ENCODE measurements around the gene GYS2. TPM values are rescaled to one million over a fixed set of nuclear protein-coding genes. Genes with fewer than 3 reads are reported as not detected.

Gene GYS2
- total RNA-seq, 1 experiment from 2014 or later: not detected

DNA sequence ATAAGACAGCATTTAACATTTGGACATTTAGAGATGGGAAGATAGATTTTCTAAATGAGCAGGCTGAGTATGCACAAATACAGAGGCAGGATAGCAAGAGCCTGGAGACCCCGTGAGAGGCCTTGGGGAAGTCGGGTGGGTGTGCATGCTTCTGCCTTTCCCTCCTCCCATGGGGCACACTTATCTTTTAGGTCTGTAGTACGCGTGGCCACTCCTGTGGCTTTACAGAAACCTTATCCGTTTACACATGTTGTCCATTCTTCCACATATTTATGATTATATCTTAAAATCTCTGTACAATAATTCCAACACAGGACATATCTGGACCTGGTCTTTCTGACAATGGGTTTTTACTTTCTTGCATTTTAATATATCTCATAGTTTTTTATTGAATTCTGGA, 33.6 kb downstream of the GYS2 start:
- no peaks in the 10 kb centered on the region for H3K9me3 ChIP-seq (ENCODE audit: control insufficient read depth, insufficient read depth, low read depth, low read length)
- intact Hi-C loops (cut with micrococcal nuclease; ENCODE audit: unreplicated experiment) (no loop called here), in situ Hi-C loops (cut with HindIII; ENCODE audit: low pct_unique_long_range_greater_than_20kb, low sequenced_read_pairs) (no loop called here)
- no peak overlapping the region for H3K4me3 ChIP-seq (ENCODE audit: low read depth in 2 of 2, low read length in 2 of 2)
- POLR2A ChIA-PET: no interaction called here
- DNase-seq (ENCODE audit: low read depth, low spot score): no peak
- H3K36me3 ChIP-seq (ENCODE audit: control insufficient read depth, insufficient read depth, low read length): no peaks in the 10 kb centered on the region
- H3K4me1 ChIP-seq (ENCODE audit: control insufficient read depth, insufficient read depth, low read length): no peaks in the 10 kb centered on the region
- no peak for ATAC-seq
- H3K27me3 ChIP-seq (ENCODE audit: control insufficient read depth, insufficient read depth, low read length): no peaks in the 10 kb centered on the region
- BruUV-seq (replicated peaks): no TSS peak
- H3K27ac ChIP-seq (ENCODE audit: low read length): no peak overlapping the region
- TF ChIP-seq CTCF (IDR thresholded peaks at IDR 0.05): no peak
- no peak for TF ChIP-seq POLR2AphosphoS5 (IDR thresholded peaks at IDR 0.05; ENCODE audit: low read depth, low read length)
- TF ChIP-seq TCF7L2 (IDR thresholded peaks at IDR 0.05; ENCODE audit: low read depth, low read length): no peak
- no peak for TF ChIP-seq REST (IDR thresholded peaks at IDR 0.05; ENCODE audit: insufficient read depth in 1 of 2, low read depth in 2 of 2, low read length in 1 of 2)
- TF ChIP-seq SIN3A (IDR thresholded peaks at IDR 0.05; ENCODE audit: borderline replicate concordance, insufficient read depth, low read depth, low read length): no peak
- CTCF ChIA-PET: no interaction called here

DNA sequence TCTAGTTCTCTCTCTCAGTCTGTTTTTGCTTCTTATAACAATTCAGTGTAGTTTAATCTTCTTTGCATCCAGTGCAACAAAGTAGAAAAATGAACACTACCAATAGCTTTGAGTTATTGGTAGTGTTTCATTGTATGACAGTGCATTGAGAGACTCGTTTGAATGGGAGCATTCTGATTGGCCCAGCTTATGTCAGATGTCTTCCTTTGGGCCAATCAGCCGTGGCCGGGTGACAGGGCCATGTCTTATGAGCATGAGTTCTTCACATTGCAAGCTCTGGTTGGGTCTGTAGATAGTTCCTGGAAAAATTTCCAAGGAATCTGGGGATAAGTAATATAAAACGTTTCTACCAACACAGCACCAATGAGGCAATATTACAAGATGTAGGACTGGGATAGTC, 36.5 kb downstream of the GYS2 start:
- H3K9me3 ChIP-seq (ENCODE audit: control insufficient read depth, insufficient read depth, low read depth, low read length): no peaks in the 10 kb centered on the region
- H3K4me1 ChIP-seq (ENCODE audit: control insufficient read depth, insufficient read depth, low read length): no peaks in the 10 kb centered on the region
- in situ Hi-C loops (cut with HindIII; ENCODE audit: low pct_unique_long_range_greater_than_20kb, low sequenced_read_pairs) (no loop called here), intact Hi-C loops (cut with micrococcal nuclease; ENCODE audit: unreplicated experiment) (no loop called here)
- no peak for DNase-seq (ENCODE audit: low read depth, low spot score)
- H3K4me3 ChIP-seq (ENCODE audit: low read depth in 2 of 2, low read length in 2 of 2): no peak overlapping the region
- no peaks in the 10 kb centered on the region for H3K36me3 ChIP-seq (ENCODE audit: control insufficient read depth, insufficient read depth, low read length)
- no TSS peak for BruUV-seq (replicated peaks)
- H3K27ac ChIP-seq (ENCODE audit: low read length): no peak overlapping the region
- POLR2A ChIA-PET: no interaction called here
- ATAC-seq: no peak
- CTCF ChIA-PET: no interaction called here
- H3K27me3 ChIP-seq (ENCODE audit: control insufficient read depth, insufficient read depth, low read length): no peaks in the 10 kb centered on the region
- no peak for TF ChIP-seq TCF7L2 (IDR thresholded peaks at IDR 0.05; ENCODE audit: low read depth, low read length)
- no peak for TF ChIP-seq CTCF (IDR thresholded peaks at IDR 0.05)
- TF ChIP-seq POLR2AphosphoS5 (IDR thresholded peaks at IDR 0.05; ENCODE audit: low read depth, low read length): no peak
- TF ChIP-seq SIN3A (IDR thresholded peaks at IDR 0.05; ENCODE audit: borderline replicate concordance, insufficient read depth, low read depth, low read length): no peak
- TF ChIP-seq REST (IDR thresholded peaks at IDR 0.05; ENCODE audit: insufficient read depth in 1 of 2, low read depth in 2 of 2, low read length in 1 of 2): no peak
